HG02852 (cell line): ENCODE results near the gene RBM28.
"Not testable (repeated sequence)": the region's sequence is repeated elsewhere in the genome, so short reads cannot be mapped to it uniquely, and the experiment has no call there.

Experiments
- ATAC-seq: cut with Tn5 transposase; IDR thresholded peaks from one replicate; pipeline ENCODE4 v1.9.1; 2021; ENCODE audit warnings: mild to moderate bottlenecking, moderate library complexity; ENCODE audit not compliant: unreplicated experiment

Gene RBM28

DNA sequence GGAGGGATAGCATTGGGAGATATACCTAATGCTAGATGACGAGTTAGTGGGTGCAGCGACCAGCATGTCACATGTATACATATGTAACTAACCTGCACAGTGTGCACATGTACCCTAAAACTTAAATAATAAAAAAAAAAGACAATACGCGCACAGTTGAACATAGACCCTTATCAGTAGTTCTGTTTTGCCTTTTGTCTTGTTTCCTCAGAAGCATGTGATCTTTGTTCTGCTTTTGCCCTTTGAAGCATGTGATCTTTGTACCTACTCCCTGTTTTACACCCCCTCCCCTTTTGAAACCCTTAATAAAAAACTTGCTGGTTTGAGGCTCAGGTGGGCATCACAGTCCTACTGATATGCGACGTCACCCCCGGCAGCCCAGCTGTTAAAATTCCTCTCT, 45.7 kb downstream of the RBM28 start:
- not testable (repeated sequence) for ATAC-seq

DNA sequence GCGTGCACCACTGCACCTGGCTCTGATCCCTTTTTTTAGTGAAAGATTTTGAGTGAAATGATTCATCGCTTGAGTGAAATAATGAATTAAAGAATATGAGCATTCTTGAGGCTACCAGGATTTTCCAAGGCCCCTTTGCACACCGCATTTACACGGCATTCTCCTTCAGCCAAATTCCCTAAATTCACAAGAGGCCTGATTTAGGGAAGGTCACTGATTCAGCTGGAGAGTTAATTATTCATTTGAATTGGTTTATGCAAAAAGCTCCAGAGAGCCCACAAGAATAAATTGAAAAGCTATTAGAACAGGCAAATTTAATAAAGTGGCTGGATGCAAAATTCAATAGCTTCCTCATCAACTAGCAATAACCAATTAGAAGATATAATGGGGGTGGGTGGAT, 56.2 kb downstream of the RBM28 start:
- no peak for ATAC-seq

DNA sequence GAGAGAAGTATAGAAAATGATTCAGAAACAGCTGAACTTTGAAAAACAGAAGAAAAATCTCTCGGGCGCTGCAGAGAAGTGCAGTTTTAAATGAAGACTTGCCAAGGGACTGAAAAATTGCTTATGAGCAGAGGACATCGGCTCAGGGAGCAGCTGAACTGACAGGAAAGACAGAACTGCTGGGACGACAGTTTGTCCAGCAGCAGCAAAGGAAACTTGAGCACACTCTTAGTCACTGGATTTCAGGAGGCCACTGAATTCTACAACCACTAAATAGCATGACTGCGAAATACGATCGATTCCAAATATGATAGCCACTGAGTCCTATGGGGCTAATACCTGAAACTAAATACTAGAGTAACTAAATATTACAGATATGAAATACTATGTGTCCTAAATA, 59.6 kb downstream of the RBM28 start:
- ATAC-seq = no peak

DNA sequence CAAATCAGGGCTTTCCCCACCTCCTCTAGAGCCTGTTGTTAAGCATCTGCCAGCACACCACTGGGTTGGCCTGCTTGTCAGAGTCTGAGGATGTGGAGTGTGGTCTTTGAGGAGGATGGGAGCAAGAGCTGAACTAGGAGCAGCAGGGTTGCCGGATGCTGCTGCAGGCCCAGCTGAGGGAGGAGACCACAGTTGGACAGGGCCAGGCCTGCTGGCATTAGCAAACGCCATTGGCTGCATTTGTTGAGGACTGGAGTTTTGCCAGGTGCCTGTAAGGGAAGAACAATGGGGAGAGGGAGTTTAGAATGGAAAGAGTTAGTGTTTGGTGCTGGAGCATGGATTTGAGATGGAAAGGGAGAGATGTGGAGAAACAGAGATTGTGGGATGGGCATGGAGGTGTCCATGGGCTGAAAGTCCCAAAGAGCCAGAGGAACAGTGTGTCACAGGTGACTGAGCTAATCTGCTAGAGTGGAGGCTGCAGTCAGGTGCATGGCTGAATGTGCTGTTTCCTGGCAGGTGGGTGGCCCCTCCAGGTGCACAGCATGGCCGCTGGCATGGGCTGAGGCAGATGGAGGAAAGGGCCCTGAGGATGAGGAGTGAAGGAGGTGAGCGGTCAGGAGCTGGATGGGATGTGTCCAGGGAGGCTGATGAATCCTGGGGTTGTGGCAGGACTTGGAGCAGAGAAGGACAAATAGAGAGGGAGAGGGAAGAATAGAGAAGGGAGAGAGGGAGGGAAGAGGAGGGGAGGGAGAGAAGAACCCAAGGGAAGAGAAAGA, 61.9 kb downstream of the RBM28 start:
- ATAC-seq = no peak

DNA sequence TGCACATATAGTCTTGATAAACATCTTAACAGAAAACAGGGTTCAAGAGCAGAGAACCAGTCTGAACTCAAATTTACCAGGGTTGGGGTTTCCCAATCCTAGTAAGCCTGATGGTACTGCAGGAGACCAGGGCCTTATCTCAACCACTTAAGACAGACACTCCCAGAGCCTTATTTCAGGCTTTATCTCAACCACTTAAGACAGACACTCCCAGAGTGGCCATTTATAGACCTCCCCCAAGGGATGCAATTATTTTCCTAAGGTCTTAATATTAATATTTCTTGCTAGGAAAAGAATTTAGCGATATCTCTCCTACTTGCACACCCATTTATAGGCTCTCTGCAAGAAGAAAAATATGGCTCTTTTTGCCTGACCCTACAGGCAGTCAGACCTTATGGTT, 63.3 kb downstream of the RBM28 start:
- ATAC-seq = not testable (repeated sequence)

DNA sequence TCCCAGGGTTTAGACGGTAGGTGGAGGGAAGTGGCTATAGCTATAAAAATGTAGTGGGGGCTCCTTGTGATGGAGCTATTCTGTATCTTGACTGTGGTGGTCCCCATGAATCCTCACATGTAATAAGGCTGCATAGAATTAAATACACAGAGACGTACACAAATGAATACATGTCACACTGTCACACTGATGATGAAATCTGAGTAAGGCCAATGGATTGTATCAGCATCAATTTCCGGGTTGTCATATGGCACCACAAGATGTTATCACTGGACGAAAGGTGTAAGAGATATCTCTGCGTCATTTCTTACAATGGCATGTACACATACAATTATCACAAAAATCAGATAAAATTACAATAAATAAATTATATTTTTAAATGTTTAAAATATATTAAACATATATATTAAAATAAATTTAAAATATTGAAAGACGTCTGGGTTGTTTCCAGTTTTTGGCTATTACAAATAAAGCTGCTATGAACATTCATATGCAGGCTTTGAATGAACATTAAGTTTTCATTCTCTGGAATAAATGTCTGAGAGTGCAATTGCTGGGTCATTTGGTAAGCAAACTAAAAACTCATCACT, 64.5 kb downstream of the RBM28 start:
- ATAC-seq = no peak

DNA sequence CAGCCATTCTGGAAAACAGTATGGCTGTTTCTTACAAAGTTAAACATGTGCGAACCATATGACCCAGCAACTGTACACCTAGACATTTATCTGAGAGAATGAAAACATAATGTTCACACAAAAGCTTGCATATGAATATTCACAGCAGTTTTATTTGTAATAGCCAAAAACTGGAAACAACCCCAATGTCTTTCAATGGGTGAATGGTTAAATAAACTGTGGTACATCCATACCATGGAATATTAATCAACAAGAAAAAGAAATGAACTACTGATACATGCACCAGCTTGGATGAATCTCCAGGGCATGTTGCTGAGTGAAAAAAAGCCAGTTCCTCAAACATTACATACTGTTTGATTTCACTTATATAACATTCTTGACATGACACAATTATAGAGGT, 65.3 kb downstream of the RBM28 start:
- no peak for ATAC-seq

DNA sequence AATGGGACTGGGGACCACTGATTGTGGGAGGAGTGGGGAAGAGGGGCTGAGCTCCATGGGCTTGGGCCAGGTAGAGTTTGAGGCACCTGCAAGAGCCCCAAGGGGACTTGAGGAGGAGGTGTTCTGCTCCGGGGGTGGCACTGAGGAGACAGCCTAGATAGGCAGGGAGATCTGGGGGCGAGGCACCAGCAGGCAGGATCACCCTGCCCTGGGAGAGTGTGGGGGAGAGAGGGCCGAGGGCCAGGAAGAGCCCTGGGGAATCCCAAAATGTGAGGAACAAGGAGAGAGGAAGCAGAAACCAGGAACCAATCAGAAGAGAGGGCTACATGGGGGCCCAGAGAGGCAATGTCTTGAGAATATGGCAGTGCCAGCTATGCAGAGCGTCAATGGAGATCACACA, 68.0 kb downstream of the RBM28 start:
- ATAC-seq = no peak

DNA sequence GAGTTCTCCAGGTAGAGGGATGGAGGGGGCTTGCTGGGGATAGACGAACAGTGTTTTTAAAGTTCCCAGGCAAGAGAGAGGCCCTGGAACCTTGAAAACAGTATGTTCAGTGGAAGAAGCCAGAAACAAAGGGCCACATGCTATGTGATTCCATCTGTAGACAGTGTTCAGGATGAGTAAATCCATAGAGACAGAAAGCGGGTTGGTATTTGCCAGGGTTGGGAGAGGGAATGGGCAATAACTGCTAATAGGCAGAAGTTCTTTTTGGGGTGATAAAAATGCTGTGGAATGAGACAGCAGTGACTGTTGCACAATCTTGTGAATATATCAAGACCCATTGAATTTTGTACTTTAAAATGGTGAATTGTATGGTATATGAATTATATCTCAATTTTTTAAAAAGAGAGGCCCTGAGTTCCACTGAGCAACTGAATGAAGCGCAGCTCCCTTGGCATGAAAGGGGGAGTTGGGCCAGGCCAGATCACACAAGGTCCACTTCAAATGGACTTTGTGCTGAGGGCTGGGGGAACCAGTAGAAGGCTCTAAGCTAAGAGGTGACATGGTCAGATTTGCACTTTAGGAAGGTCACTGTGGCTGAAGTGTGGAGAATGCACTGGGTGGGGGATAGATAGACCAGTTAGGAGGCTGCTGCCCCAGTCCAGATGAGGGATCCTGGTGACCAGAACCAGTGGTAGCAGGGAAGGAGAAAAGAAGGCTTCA, 68.7 kb downstream of the RBM28 start:
- no peak for ATAC-seq

DNA sequence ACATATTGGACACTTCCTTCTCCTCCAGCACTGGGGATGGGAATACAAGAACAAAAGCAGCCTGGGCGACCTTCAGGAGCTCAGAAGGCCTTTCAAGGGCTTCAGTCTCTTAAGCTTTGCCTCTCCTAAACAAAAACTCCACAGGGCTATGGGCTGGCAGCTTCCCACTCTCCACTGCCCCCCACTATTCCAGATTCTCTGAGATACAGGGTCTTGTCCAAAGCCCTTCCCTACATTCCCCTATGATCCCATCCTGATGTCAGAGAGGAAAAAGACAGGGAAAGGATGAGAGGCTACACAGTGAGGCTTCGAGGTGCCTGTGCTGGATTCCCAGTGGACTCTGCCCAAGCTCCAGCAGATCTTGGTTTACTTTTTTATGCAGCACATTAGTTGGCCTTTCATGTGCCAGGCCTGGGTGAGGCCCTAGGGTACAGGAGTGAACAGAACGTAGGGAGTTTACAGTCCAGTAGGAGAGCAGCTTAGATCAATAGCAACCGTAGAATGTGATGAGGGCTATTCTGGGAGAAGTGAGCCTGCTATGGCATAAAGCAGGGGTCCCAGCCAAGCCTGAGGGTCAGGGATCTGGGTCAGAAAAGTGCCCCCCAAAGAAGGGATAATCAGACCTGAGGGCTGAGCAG, 69.3 kb downstream of the RBM28 start:
- ATAC-seq = no peak

DNA sequence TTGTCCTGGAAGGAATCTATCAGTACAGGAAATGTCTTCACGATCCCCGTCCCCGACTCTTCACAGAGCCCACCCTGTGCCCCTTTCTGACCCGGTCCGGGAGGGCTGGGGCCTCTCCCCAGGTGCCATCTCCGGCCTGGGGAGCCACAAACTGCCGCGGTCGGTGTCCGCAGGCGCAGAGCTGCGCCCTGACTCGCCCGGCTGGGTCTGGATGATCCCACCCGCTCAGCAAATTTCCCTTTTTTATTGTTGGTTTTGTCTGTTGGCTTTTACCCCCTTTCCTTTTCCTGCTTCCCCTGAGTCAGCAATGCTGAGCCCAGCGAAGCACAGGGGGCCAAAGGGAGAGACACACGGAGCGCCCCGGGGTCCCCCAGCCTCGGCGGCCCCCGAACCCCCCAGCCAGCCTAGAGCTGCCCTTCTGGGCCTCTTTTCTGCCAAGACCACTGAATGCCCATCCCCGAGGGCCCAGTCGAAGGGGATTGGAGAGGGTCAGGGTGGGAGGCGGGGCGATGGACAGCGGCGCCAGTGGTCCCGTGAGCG, 71.7 kb downstream of the RBM28 start:
- no peak for ATAC-seq

DNA sequence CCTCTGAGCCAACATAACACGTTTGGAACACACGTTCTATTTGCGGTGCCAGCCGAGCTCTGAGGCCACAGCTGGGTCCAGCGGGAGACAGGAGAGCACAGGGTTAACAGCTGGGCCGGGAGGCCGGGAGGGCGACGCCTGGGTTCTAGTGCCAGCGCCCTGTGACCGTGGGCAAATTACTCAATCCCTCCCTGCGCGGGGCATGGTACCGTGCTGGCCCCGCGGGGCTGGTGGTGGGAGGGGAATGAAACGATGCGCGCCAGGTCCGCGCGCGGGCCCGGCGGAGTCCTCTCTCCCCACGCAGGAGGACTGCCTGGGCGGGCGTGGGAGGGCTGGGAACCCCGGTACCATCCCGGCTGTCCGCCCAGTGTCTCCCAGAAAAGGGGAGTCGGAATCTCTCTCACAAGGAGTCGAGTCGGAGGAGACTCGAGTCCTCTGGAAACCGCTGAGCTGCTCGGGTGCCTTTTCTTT, 72.2 kb downstream of the RBM28 start:
- ATAC-seq = no peak

DNA sequence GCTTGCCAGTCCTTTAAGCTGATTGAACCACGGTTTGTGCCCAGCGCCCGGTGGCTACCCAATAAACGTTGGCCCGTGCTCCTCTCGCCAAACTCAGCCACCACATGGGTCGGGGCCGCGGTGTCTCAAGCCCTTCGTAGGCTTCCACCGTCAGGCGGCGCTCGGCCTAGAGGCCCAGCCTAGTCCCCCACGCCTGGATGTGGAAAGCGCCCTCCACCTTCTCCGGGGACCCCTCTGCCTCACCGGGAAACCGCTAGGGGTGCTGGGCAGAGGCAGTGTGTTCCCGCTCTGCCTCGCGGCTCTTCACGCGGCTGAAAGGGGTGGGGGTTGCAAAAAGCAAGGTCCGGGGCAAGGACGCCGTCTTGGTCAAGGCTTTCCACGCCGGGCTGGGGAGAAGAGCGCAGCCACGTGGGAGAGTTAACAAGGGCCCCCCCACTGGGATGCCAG, 72.9 kb downstream of the RBM28 start:
- no peak for ATAC-seq

DNA sequence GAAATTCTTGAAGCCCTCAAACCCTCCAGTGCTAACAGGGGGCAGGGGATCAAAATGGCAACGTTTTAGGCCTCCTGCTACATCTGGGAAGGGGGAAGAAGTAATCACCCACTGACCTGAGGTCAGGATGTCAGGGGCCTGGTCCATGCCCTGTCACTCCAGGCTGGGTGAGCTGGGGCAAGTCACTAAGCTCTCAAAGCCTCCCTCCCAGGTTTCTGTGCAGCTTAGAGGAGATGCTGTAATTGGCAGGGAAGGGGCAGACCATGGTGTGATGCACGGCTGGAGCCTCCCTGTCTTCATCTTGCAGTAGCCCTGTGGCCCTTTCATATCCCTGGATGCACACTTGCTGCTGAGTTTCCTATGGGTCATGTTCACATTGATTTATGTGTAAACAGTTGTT, 75.5 kb downstream of the RBM28 start:
- ATAC-seq = no peak

DNA sequence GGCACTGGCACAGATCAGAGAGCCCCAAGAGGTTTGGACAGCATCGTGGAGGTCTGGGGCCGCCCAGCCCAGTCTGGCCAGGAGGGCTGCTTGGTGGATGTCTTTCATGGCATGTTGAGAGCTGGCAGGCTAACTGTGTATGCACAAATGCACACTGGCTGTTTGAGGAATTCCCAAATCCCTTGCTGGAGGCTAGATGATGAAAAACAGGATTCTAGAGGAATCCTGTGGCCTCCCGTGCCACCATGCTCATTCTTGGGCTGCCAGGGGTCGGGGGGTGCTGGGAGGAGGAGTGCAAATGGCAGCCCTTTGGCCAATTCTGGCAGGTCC, 76.1 kb downstream of the RBM28 start:
- ATAC-seq = no peak

DNA sequence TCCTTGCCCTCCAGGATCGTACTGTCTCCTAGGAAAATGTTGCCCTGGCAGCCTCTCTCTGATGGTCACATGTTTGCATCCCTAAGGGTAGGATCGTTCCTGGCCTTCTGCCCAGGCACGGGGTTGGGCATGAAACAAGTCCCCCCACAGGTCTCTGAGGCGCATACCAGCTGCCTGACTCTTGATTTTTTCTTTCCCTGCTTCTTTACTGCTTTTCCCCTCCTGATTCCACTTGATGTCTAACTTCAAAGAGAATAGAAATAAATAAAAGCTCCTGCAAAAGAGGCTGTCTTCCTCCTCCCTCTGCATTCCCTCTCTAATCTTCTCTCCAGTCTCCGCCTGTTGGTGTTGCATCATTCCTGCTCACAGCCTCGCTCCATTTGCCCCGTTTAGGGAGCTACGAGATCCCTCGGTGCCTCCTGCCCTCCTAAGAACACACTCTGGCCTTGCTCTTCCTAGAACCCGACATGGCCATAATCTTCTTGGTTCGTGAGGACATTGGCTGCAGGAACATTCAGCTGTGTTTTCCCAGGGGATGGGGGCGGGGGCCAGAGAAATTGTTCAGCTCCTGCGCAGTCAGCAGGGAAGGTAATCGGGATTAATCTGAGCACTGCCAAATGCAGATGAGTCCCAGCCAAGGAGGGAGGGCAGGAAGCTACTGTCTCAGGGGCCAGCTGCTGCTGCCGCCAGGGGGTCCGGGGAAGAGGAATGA, 76.7 kb downstream of the RBM28 start:
- ATAC-seq = no peak

DNA sequence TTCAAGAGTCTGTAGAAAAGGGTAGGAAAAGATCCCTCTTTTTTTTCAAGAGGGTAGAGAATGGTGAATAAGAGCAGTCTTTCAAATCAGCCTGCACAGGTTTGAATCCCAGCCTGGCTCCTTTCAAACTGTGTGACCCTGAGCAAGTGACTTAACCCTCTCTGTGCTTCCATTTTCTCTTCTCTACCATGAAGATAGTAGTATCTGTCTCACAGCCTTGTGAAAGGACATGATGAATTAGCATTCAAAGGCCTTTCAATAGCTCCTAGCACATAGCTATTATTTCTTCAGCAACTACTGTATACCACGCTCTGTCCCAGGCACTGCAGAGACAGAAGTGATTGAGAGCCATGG, 77.2 kb downstream of the RBM28 start:
- ATAC-seq = no peak

DNA sequence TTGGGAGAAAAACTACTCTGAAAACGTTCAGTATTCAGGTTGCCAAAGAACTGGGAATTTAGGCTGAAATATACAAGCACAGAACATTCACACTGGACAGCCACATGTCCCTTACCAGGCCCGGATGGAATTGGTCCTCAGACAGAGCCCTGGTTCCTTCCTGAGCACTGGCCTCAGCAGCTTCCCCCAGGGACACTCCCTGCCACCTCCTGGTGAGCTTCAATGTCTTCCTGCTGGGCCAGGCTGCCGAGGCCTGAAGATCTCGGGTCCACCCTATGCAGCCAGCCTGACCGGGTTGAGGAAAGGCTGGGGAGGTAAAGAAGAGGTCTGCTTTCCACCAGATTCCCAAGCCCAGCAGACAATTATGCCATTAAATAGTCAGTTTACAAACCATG, 77.8 kb downstream of the RBM28 start:
- no peak for ATAC-seq

DNA sequence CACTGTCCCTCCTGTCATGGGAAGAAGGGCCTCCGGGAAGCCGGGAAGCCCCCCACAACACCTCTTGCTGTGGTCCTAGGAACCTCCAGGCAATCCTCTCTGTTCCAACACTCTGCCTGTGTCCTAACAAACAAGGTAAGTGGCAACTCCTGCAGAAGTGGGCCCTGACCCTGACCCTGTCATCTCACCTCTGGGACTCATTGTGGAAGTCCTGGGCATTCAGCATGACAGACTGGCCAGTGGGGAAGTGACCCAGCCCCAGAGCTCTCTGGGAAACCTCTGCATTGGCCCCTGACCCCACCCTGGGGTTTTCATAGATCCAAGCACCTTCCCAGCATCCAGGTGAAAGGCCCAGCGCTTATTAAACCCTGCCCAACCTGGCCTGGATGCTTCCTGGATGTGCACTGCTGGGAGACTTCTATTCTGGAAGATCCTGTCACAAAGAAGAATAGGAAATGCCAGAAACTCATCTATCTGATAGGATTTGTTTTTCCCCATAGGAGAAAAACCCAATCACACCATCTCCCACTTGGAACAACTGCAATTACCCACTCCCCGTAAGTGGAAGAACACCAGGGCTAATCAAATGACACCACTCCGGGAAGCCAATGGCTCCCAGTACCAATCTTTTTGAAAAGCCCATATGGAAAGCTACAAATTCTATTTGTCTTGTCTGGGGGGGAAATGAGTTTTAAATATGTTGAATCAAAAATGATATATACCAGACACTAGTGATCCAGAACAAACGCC, 78.4 kb downstream of the RBM28 start:
- ATAC-seq = no peak

DNA sequence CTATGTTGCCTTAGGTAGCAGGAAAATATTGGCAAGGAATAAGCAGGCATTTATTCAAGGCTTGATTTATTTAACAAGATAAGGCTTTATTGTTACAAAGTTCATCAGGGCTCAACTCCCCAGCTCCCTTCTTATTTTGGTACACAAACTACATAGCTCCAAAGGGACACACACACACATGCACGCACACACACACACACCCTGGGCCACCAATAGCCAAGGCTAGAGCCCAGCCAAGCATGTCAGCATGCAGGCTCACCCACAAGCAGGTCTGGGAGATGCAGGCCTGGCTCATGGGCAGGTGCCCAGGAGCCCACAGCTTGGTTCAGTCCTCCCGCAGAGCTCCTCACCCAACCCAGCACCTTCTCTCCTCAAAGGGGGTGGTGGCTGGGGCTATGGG, 79.2 kb downstream of the RBM28 start:
- ATAC-seq = no peak
